ENCODE results near the gene CFB. TPM values are rescaled to one million over a fixed set of nuclear protein-coding genes. Genes with fewer than 3 reads are reported as not detected.

Gene CFB
- total RNA-seq, 1 experiment from 2014 or later: 1.4 TPM

GRCh38 chr6:31919624-31920303 lies 26.1 kb upstream of the CFB start (continued):
- TF ChIP-seq AR (CRISPR knock-in tag; IDR thresholded peaks at IDR 0.05) (no peak), EMX1 (CRISPR knock-in tag; IDR thresholded peaks at IDR 0.05) (no peak), HMGXB4 (CRISPR knock-in tag; IDR thresholded peaks at IDR 0.05) (no peak), CBFB (CRISPR knock-in tag; IDR thresholded peaks at IDR 0.05; ENCODE audit: low read depth) (no peak)

GRCh38 chr6:31920811-31921210 lies 25.1 kb upstream of the CFB start:
- no peak overlapping the region for H3K4me3 Mint-ChIP-seq
- TF ChIP-seq MAX (CRISPR knock-in tag; IDR thresholded peaks at IDR 0.05) (no peak), PRRX2 (CRISPR knock-in tag; IDR thresholded peaks at IDR 0.05) (no peak), TEAD4 (CRISPR knock-in tag; IDR thresholded peaks at IDR 0.05) (no peak), RORB (CRISPR knock-in tag; IDR thresholded peaks at IDR 0.05) (no peak), NR2C2 (CRISPR knock-in tag; IDR thresholded peaks at IDR 0.05) (no peak), CREB1 (CRISPR knock-in tag; IDR thresholded peaks at IDR 0.05) (no peak), ZNF232 (CRISPR knock-in tag; IDR thresholded peaks at IDR 0.05) (no peak)
- ChIA-PET POLR2A (interaction anchor here (0.8 kb wide), 1 partner anchor 14 kb away, joined by 3 read pairs; no protein-coding TSS in a partner anchor), CTCF (interaction anchor here (0.6 kb wide), 1 partner anchor 917 kb away, joined by 3 read pairs; no protein-coding TSS in a partner anchor)
- H3K9me3 Mint-ChIP-seq: no peaks in the 10 kb centered on the region
- no peak overlapping the region for H3K27ac Mint-ChIP-seq
- peaks cover 2% of the 10 kb centered on the region for H3K27me3 Mint-ChIP-seq (ENCODE audit: low read depth)
- no peak for ATAC-seq
- H3K36me3 Mint-ChIP-seq: no peaks in the 10 kb centered on the region
- no peaks in the 10 kb centered on the region for H3K4me1 Mint-ChIP-seq
- DNase-seq (ENCODE audit: low spot score): no peak

- Mint-ChIP-seq H3K9me3 (no peaks in the 10 kb centered on the region), H3K27ac (no peak overlapping the region), H3K4me3 (no peak overlapping the region), H3K27me3 (ENCODE audit: low read depth) (peaks cover 15% of the 10 kb centered on the region), H3K4me1 (no peaks in the 10 kb centered on the region), H3K36me3 (no peaks in the 10 kb centered on the region)
- ATAC-seq (peak; percentile 87), DNase-seq (ENCODE audit: low spot score) (peak; percentile 50)
- TF ChIP-seq FOXP4 (CRISPR knock-in tag; IDR thresholded peaks at IDR 0.05): no peak
- no peak for TF ChIP-seq CBFB (CRISPR knock-in tag; IDR thresholded peaks at IDR 0.05; ENCODE audit: low read depth)
- TF ChIP-seq FOXK1 (CRISPR knock-in tag; IDR thresholded peaks at IDR 0.05): no peak
- TF ChIP-seq MAX (CRISPR knock-in tag; IDR thresholded peaks at IDR 0.05): no peak
- no peak for TF ChIP-seq E2F4 (CRISPR knock-in tag; IDR thresholded peaks at IDR 0.05; ENCODE audit: borderline replicate concordance, low read depth)
- TF ChIP-seq ZBTB21 (CRISPR knock-in tag; IDR thresholded peaks at IDR 0.05; ENCODE audit: borderline replicate concordance): no peak
- no peak for TF ChIP-seq FOXP1 (CRISPR knock-in tag; IDR thresholded peaks at IDR 0.05; ENCODE audit: borderline replicate concordance)
- TF ChIP-seq USF2 (CRISPR knock-in tag; IDR thresholded peaks at IDR 0.05): no peak
- no peak for TF ChIP-seq ZNF671 (CRISPR knock-in tag; IDR thresholded peaks at IDR 0.05)
- TF ChIP-seq GTF2I (CRISPR knock-in tag; conservative IDR thresholded peaks at IDR 0.05): no peak
- no peak for TF ChIP-seq ZNF512 (CRISPR knock-in tag; IDR thresholded peaks at IDR 0.05; ENCODE audit: borderline replicate concordance)
- no peak for TF ChIP-seq SMAD4 (CRISPR knock-in tag; IDR thresholded peaks at IDR 0.05)
- ChIA-PET CTCF (interaction anchor here (0.5 to 2.6 kb wide), 31 partner anchors 12 to 262 kb away, joined by 3 to 22 read pairs (median 4); partner anchors contain the start of genes C6orf47, CFB, EHMT2 and HSPA1B), POLR2A (no interaction called here)
Measured at GRCh38 chr6:31922942-31923341, 23.0 kb upstream of the CFB start.
